SJCRH30 (cell line): ENCODE measurements around the gene ARHGAP26. TPM values are rescaled to one million over a fixed set of nuclear protein-coding genes. Genes with fewer than 3 reads are reported as not detected.
"Not testable (repeated sequence)": the region's sequence is repeated elsewhere in the genome, so short reads cannot be mapped to it uniquely, and the experiment has no call there.

ENCODE experiments used
- DNase-seq, 2 experiments: peaks; one replicate each; pipeline ENCODE4 v3.0.0-alpha.2; 2015 to 2020
- H3K27ac ChIP-seq: fragments of 250-450 bp; sonication (Bioruptor Pico); 2 replicates; pipeline ENCODE4 v1.5.1; 2020; ENCODE audit warnings: mild to moderate bottlenecking, moderate library complexity
- H3K27me3 ChIP-seq: fragments of 250-450 bp; sonication (Bioruptor Pico); 2 replicates; pipeline ENCODE4 v1.5.1; 2020; ENCODE audit warnings: mild to moderate bottlenecking, moderate library complexity
- H3K36me3 ChIP-seq: fragments of 250-450 bp; sonication (Bioruptor Pico); 2 replicates; pipeline ENCODE4 v1.5.1; 2020; ENCODE audit warnings: mild to moderate bottlenecking, moderate library complexity
- H3K4me1 ChIP-seq: fragments of 250-450 bp; sonication (Bioruptor Pico); 2 replicates; pipeline ENCODE4 v1.5.1; 2020; ENCODE audit warnings: mild to moderate bottlenecking, moderate library complexity
- H3K4me3 ChIP-seq: fragments of 250-450 bp; sonication (Bioruptor Pico); 2 replicates; pipeline ENCODE4 v1.5.1; 2020; ENCODE audit warnings: mild to moderate bottlenecking, moderate library complexity
- H3K9me3 ChIP-seq: fragments of 250-450 bp; sonication (Bioruptor Pico); replicated peaks from 2 replicates; pipeline ENCODE4 v1.5.1; 2020; ENCODE audit warnings: mild to moderate bottlenecking, moderate library complexity
- total RNA-seq: library from RNA; depleted of rRNA; stranded (reverse); fragments of >200 nt; shearing (Covaris generic); gene quantifications from 2 replicates; pipeline ENCODE4 v1.2.3, GENCODE V29; 2014

The ARHGAP26 gene
- total RNA-seq, 1 experiment from 2014 or later: 16.9 TPM

GRCh38 chr5:143196601-143197259, 426.6 kb downstream of the ARHGAP26 start:
- Histone ChIP-seq H3K27ac (no peak overlapping the region), H3K36me3 (no peaks in the 10 kb centered on the region), H3K4me1 (peaks cover 14% of the 10 kb centered on the region), H3K27me3 (no peaks in the 10 kb centered on the region), H3K9me3 (peaks cover 14% of the 10 kb centered on the region; the same call in 1 of the 2 replicates), H3K4me3 (no peak overlapping the region)
- no peak for DNase-seq

- Histone ChIP-seq H3K4me1 (peaks cover 14% of the 10 kb centered on the region), H3K27ac (no peak overlapping the region), H3K4me3 (no peak overlapping the region), H3K9me3 (peaks cover 14% of the 10 kb centered on the region; the same call in 1 of the 2 replicates), H3K27me3 (no peaks in the 10 kb centered on the region), H3K36me3 (no peaks in the 10 kb centered on the region)
- DNase-seq: no peak
Observed at GRCh38 chr5:143197260-143197656, 427.1 kb downstream of the ARHGAP26 start.

- no peaks in the 10 kb centered on the region for H3K36me3 ChIP-seq
- H3K4me1 ChIP-seq: peaks cover 14% of the 10 kb centered on the region
- no peak for DNase-seq
- H3K27me3 ChIP-seq: no peaks in the 10 kb centered on the region
- H3K27ac ChIP-seq: no peak overlapping the region
- no peak overlapping the region for H3K4me3 ChIP-seq
- peaks cover 14% of the 10 kb centered on the region for H3K9me3 ChIP-seq
Observed at GRCh38 chr5:143198332-143198731, 428.2 kb downstream of the ARHGAP26 start.

GRCh38 chr5:143199161-143199560, 429.0 kb downstream of the ARHGAP26 start:
- H3K27me3 ChIP-seq: no peaks in the 10 kb centered on the region
- no peak overlapping the region for H3K4me3 ChIP-seq
- H3K27ac ChIP-seq: no peak overlapping the region
- H3K9me3 ChIP-seq: peaks cover 14% of the 10 kb centered on the region
- H3K36me3 ChIP-seq: no peaks in the 10 kb centered on the region
- peaks cover 14% of the 10 kb centered on the region for H3K4me1 ChIP-seq
- DNase-seq: no peak

GRCh38 chr5:143199843-143200242, 429.7 kb downstream of the ARHGAP26 start:
- Histone ChIP-seq H3K9me3 (peaks cover 14% of the 10 kb centered on the region), H3K4me1 (peaks cover 14% of the 10 kb centered on the region), H3K27ac (no peak overlapping the region), H3K36me3 (no peaks in the 10 kb centered on the region), H3K4me3 (no peak overlapping the region), H3K27me3 (no peaks in the 10 kb centered on the region)
- DNase-seq: no peak

- Histone ChIP-seq H3K36me3 (no peaks in the 10 kb centered on the region), H3K9me3 (peaks cover 14% of the 10 kb centered on the region), H3K4me1 (peaks cover 14% of the 10 kb centered on the region), H3K27ac (peak overlapping the region; percentile 20), H3K4me3 (no peak overlapping the region), H3K27me3 (no peaks in the 10 kb centered on the region)
- peak; percentile 70 to 75 for DNase-seq
Observed at GRCh38 chr5:143200781-143201398, 430.7 kb downstream of the ARHGAP26 start.

- Histone ChIP-seq H3K27ac (no peak overlapping the region), H3K36me3 (no peaks in the 10 kb centered on the region), H3K4me3 (no peak overlapping the region), H3K27me3 (no peaks in the 10 kb centered on the region), H3K4me1 (peaks cover 14% of the 10 kb centered on the region), H3K9me3 (peaks cover 10% of the 10 kb centered on the region)
- no peak for DNase-seq
Observed at GRCh38 chr5:143201589-143201988, 431.4 kb downstream of the ARHGAP26 start.

- H3K9me3 ChIP-seq, H3K4me3 ChIP-seq, H3K36me3 ChIP-seq, H3K27ac ChIP-seq, DNase-seq, H3K27me3 ChIP-seq: not testable (repeated sequence)
- H3K4me1 ChIP-seq: peaks cover 14% of the 10 kb centered on the region
Observed at GRCh38 chr5:143203301-143203956, 433.3 kb downstream of the ARHGAP26 start.

GRCh38 chr5:143204474-143205246, 434.5 kb downstream of the ARHGAP26 start:
- no peaks in the 10 kb centered on the region for H3K27me3 ChIP-seq
- H3K4me3 ChIP-seq: no peak overlapping the region
- H3K9me3 ChIP-seq: no peaks in the 10 kb centered on the region; the same call in none of the 2 replicates
- no peak for DNase-seq
- no peak overlapping the region for H3K27ac ChIP-seq
- no peaks in the 10 kb centered on the region for H3K36me3 ChIP-seq
- peaks cover 14% of the 10 kb centered on the region for H3K4me1 ChIP-seq

GRCh38 chr5:143205386-143205785, 435.2 kb downstream of the ARHGAP26 start:
- H3K4me1 ChIP-seq: peaks cover 13% of the 10 kb centered on the region
- no peak overlapping the region for H3K27ac ChIP-seq
- no peak for DNase-seq
- no peaks in the 10 kb centered on the region for H3K36me3 ChIP-seq
- H3K27me3 ChIP-seq: no peaks in the 10 kb centered on the region
- H3K4me3 ChIP-seq: no peak overlapping the region
- H3K9me3 ChIP-seq: no peaks in the 10 kb centered on the region; the same call in none of the 2 replicates

GRCh38 chr5:143205883-143206195, 435.7 kb downstream of the ARHGAP26 start:
- DNase-seq: no peak
- peaks cover 9% of the 10 kb centered on the region for H3K4me1 ChIP-seq
- no peak overlapping the region for H3K4me3 ChIP-seq
- no peaks in the 10 kb centered on the region for H3K27me3 ChIP-seq
- H3K27ac ChIP-seq: no peak overlapping the region
- no peaks in the 10 kb centered on the region; the same call in none of the 2 replicates for H3K9me3 ChIP-seq
- H3K36me3 ChIP-seq: no peaks in the 10 kb centered on the region

GRCh38 chr5:143206196-143207053, 436.2 kb downstream of the ARHGAP26 start:
- DNase-seq: no peak
- no peaks in the 10 kb centered on the region for H3K27me3 ChIP-seq
- no peak overlapping the region for H3K4me3 ChIP-seq
- no peaks in the 10 kb centered on the region for H3K36me3 ChIP-seq
- no peaks in the 10 kb centered on the region; the same call in none of the 2 replicates for H3K9me3 ChIP-seq
- H3K27ac ChIP-seq: no peak overlapping the region
- peaks cover 3% of the 10 kb centered on the region for H3K4me1 ChIP-seq

- DNase-seq: no peak
- Histone ChIP-seq H3K36me3 (no peaks in the 10 kb centered on the region), H3K4me1 (no peaks in the 10 kb centered on the region), H3K9me3 (no peaks in the 10 kb centered on the region; the same call in 1 of the 2 replicates), H3K27ac (no peak overlapping the region), H3K27me3 (no peaks in the 10 kb centered on the region), H3K4me3 (no peak overlapping the region)
Observed at GRCh38 chr5:143207058-143207457, 436.9 kb downstream of the ARHGAP26 start.
